Thymus (tissue), 11 donors: ENCODE results near the gene VANGL1. TPM values are rescaled to one million over a fixed set of nuclear protein-coding genes. Genes with fewer than 3 reads are reported as not detected.

Experiments
- DNase-seq, 9 donors: peaks; one replicate each; pipeline ENCODE4 v3.0.0-alpha.2; 2013; ENCODE audit warnings: low spot score in 9 of 9, low read depth in 6 of 9, missing footprints in 1 of 9
- H3K27ac ChIP-seq, 2 donors: one replicate each; pipeline ENCODE4 v1.5.1; 2013; ENCODE audit warnings: control low read depth in 1 of 2, low read depth in 1 of 2, low read length in 1 of 2, mild to moderate bottlenecking in 1 of 2, moderate library complexity in 1 of 2
- H3K27me3 ChIP-seq, 2 donors: one replicate each; pipeline ENCODE4 v1.5.1; 2013; ENCODE audit warnings: low read length in 1 of 2; ENCODE audit not compliant: control insufficient read depth in 2 of 2, insufficient read depth in 1 of 2
- H3K36me3 ChIP-seq, 2 donors: one replicate each; pipeline ENCODE4 v1.5.1; 2013; ENCODE audit warnings: low read length in 1 of 2, mild to moderate bottlenecking in 1 of 2, moderate library complexity in 1 of 2; ENCODE audit not compliant: control insufficient read depth in 2 of 2, insufficient read depth in 2 of 2
- H3K4me1 ChIP-seq, 2 donors: one replicate each; pipeline ENCODE4 v1.5.1; 2013; ENCODE audit warnings: low read length in 2 of 2; ENCODE audit not compliant: control insufficient read depth in 2 of 2, insufficient read depth in 2 of 2
- H3K4me3 ChIP-seq, 2 donors: one replicate each; pipeline ENCODE4 v1.5.1; 2013; ENCODE audit warnings: low read length in 2 of 2, control low read depth in 1 of 2, mild to moderate bottlenecking in 1 of 2
- H3K9me3 ChIP-seq, 2 donors: one replicate each; pipeline ENCODE4 v1.5.1; 2013; ENCODE audit warnings: low read length in 1 of 2, mild to moderate bottlenecking in 1 of 2; ENCODE audit not compliant: control insufficient read depth in 2 of 2, insufficient read depth in 1 of 2
- WGBS: extraction: QIAGEN DNeasy Blood & Tissue Kit; methylation state at CpG from one replicate; pipeline ENCODE4 v1.1.7; 2013; 5-methylcytosine and 5-hydroxymethylcytosine counted together
- polyA plus RNA-seq: library from polyadenylated mRNA; stranded (reverse); fragments of 200-250 nt; gene quantifications from one replicate; pipeline ENCODE4 v1.2.3, GENCODE V29; 2013
- total RNA-seq: library from RNA; stranded (reverse); fragments of 120-200 nt; gene quantifications from one replicate; pipeline ENCODE4 v1.2.4, GENCODE V29; 2013
- donor health status: healthy.

The VANGL1 gene
- total and polyA plus RNA-seq, 2 donors: 2.9 to 6.7 TPM

GRCh38 chr1:115656461-115657077, 14.8 kb downstream of the VANGL1 start:
- Histone ChIP-seq H3K9me3 (no peaks in the 10 kb centered on the region), H3K36me3 (peaks cover 23 to 27% of the 10 kb centered on the region in 2 donors), H3K27me3 (no peaks in the 10 kb centered on the region), H3K4me1 (peaks cover 26 to 39% of the 10 kb centered on the region in 2 donors), H3K4me3 (no peak overlapping the region), H3K27ac (peak overlapping the region in 1 of 2 donors; percentile 19)
- peak in 1 of 9 donors; percentile 37 for DNase-seq
- 67% methylated on average over 5 of the region's 5 CpGs for WGBS

GRCh38 chr1:115658646-115659045, 16.9 kb downstream of the VANGL1 start:
- peaks cover 25 to 36% of the 10 kb centered on the region in 2 donors for H3K4me1 ChIP-seq
- WGBS: 79% methylated on average over 1 of the region's 1 CpG
- no peaks in the 10 kb centered on the region for H3K27me3 ChIP-seq
- no peak overlapping the region for H3K27ac ChIP-seq
- peaks cover 26 to 34% of the 10 kb centered on the region in 2 donors for H3K36me3 ChIP-seq
- H3K9me3 ChIP-seq: no peaks in the 10 kb centered on the region
- no peak overlapping the region for H3K4me3 ChIP-seq
- no peak for DNase-seq

GRCh38 chr1:115660151-115660550, 18.4 kb downstream of the VANGL1 start:
- over 99% methylated on average over 5 of the region's 5 CpGs for WGBS
- H3K36me3 ChIP-seq: peaks cover 30 to 46% of the 10 kb centered on the region in 2 donors
- no peaks in the 10 kb centered on the region for H3K27me3 ChIP-seq
- no peaks in the 10 kb centered on the region for H3K9me3 ChIP-seq
- peaks cover 19 to 21% of the 10 kb centered on the region in 2 donors for H3K4me1 ChIP-seq
- no peak for DNase-seq
- H3K4me3 ChIP-seq: no peak overlapping the region
- H3K27ac ChIP-seq: no peak overlapping the region

- Histone ChIP-seq H3K27me3 (no peaks in the 10 kb centered on the region), H3K4me3 (no peak overlapping the region), H3K27ac (no peak overlapping the region), H3K36me3 (peaks cover 38 to 55% of the 10 kb centered on the region in 2 donors), H3K9me3 (no peaks in the 10 kb centered on the region), H3K4me1 (peaks cover 13 to 15% of the 10 kb centered on the region in 2 donors)
- WGBS: 96% methylated on average over 1 of the region's 1 CpG
- no peak for DNase-seq
Measured at GRCh38 chr1:115661157-115661556, 19.4 kb downstream of the VANGL1 start.

GRCh38 chr1:115665319-115666096, 23.7 kb downstream of the VANGL1 start:
- no peak overlapping the region for H3K27ac ChIP-seq
- 92% methylated on average over 7 of the region's 7 CpGs for WGBS
- H3K4me3 ChIP-seq: no peak overlapping the region
- H3K9me3 ChIP-seq: no peaks in the 10 kb centered on the region
- H3K4me1 ChIP-seq: peaks cover 17% of the 10 kb centered on the region in 2 donors
- no peaks in the 10 kb centered on the region for H3K27me3 ChIP-seq
- peaks cover 35 to 45% of the 10 kb centered on the region in 2 donors for H3K36me3 ChIP-seq
- no peak for DNase-seq

- Histone ChIP-seq H3K27ac (no peak overlapping the region), H3K4me1 (peaks cover 23 to 24% of the 10 kb centered on the region in 2 donors), H3K9me3 (no peaks in the 10 kb centered on the region), H3K27me3 (no peaks in the 10 kb centered on the region), H3K36me3 (peaks cover 30 to 45% of the 10 kb centered on the region in 2 donors), H3K4me3 (no peak overlapping the region)
- no peak for DNase-seq
- 92% methylated on average over 6 of the region's 6 CpGs for WGBS
Measured at GRCh38 chr1:115666206-115666605, 24.4 kb downstream of the VANGL1 start.

- no peaks in the 10 kb centered on the region for H3K27me3 ChIP-seq
- WGBS: 96% methylated on average over 4 of the region's 4 CpGs
- H3K4me3 ChIP-seq: no peak overlapping the region
- no peaks in the 10 kb centered on the region for H3K9me3 ChIP-seq
- DNase-seq: no peak
- peaks cover 30 to 44% of the 10 kb centered on the region in 2 donors for H3K36me3 ChIP-seq
- H3K4me1 ChIP-seq: peaks cover 26 to 29% of the 10 kb centered on the region in 2 donors
- H3K27ac ChIP-seq: no peak overlapping the region
Measured at GRCh38 chr1:115666702-115667101, 24.9 kb downstream of the VANGL1 start.

GRCh38 chr1:115668579-115668978, 26.8 kb downstream of the VANGL1 start:
- Histone ChIP-seq H3K4me1 (peaks cover 26 to 45% of the 10 kb centered on the region in 2 donors), H3K27ac (no peak overlapping the region), H3K36me3 (peaks cover 32% of the 10 kb centered on the region in 2 donors), H3K27me3 (no peaks in the 10 kb centered on the region), H3K9me3 (no peaks in the 10 kb centered on the region), H3K4me3 (no peak overlapping the region)
- 9% methylated on average over 1 of the region's 1 CpG for WGBS
- no peak for DNase-seq

- Histone ChIP-seq H3K4me1 (peaks cover 26 to 45% of the 10 kb centered on the region in 2 donors), H3K27ac (no peak overlapping the region), H3K36me3 (peaks cover 26% of the 10 kb centered on the region in 2 donors), H3K4me3 (no peak overlapping the region), H3K27me3 (no peaks in the 10 kb centered on the region), H3K9me3 (no peaks in the 10 kb centered on the region)
- peak in 1 of 9 donors; percentile 46 for DNase-seq
- 84% methylated on average over 5 of the region's 5 CpGs for WGBS
Measured at GRCh38 chr1:115669002-115669673, 27.4 kb downstream of the VANGL1 start.
